GM21576 (cell line): ENCODE measurements around the gene ZSWIM4.
"Not testable (repeated sequence)": the region's sequence is repeated elsewhere in the genome, so short reads cannot be mapped to it uniquely, and the experiment has no call there.

Experiments used
- ATAC-seq: cut with Tn5 transposase; IDR thresholded peaks from one replicate; pipeline ENCODE4 v1.9.1; 2021; ENCODE audit warnings: mild to moderate bottlenecking, moderate library complexity; ENCODE audit not compliant: unreplicated experiment

The ZSWIM4 gene

DNA sequence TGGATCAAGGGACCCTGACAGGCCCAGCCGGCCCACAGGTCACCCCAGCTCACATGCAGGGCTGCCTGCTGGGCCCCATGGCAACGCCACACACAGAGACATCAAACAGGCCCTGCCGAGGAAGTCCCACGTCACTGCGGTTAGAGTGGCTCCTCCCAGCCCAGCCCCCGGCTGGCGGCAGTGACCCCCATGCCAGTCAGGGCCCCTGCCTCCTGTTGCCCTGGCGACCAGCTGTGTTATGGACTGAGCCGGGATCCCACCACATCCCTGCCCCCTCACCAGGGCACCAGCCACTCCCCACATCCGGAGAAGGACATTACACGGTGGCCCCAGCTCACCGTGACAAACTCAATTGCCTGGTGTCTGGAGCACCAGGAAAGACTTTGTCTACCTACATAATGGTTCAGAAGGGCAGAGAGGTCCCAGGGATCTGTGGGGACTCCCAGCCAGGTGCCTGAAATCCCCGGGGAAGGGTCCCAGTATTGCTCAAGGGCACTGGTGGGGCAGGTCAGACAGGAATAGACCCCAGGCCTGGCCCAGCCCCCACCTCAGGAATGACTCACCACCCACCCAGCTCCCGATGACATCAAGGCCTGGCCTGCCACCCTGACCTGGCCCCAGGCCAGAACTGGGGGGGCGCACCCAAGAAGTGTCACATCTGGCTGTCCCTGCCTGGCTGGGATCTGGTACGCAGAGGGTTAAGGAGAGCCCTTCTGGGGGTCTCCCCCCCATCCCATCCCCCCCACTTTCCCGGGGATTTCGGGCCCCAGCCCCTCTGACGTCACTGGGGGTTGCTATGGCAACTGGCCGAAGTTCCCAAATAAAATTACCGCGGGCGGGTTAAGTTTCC lies 51.5 kb downstream of the ZSWIM4 start:
- peak; percentile 43 for ATAC-seq

GRCh38 chr19:13847407-13848339 lies 52.4 kb downstream of the ZSWIM4 start:
- no peak for ATAC-seq

GRCh38 chr19:13848340-13848677 lies 53.1 kb downstream of the ZSWIM4 start:
- no peak for ATAC-seq

DNA sequence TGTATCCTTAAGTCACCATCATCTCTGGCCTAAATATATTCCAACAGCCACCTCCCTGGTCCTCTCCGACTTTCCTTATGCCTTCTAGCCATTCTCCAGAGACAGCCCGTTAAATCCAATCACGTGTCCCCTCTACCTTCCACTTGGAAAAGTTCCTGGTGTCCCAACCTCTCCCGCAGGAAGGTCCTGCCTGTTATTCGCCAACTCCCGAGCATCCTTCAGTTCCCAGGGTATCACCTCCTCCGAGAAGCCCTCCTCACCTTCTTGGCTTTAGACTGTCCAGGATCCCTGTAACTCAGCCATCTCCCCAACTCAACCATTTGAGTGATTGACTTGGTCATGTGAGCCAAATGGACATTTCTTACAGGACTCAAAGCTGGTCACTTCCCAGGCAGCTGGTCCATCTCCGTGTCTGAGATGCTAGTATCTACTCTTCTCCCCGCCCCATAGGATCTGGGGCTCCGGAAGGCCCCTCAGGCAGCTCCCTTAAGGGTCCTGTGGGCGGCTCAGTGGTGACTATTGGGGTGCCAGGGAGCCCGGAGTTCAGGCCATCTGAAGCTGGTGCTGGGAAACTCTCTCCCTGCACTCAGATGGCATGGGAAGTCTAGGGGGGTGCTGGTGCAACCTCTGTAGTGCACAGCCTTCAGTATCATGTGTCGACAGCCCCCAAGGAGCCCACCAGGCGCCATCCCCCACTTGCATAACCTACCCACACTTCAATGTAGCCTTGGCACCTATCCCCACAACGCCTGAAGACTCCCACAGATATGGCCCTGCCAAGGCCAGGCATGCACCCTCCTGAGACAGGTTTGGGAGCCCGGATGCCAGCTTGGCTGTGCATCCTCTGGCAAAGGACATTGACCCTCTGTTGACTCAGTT lies 53.8 kb downstream of the ZSWIM4 start:
- no peak for ATAC-seq

GRCh38 chr19:13849991-13850909 lies 55.0 kb downstream of the ZSWIM4 start:
- no peak for ATAC-seq

DNA sequence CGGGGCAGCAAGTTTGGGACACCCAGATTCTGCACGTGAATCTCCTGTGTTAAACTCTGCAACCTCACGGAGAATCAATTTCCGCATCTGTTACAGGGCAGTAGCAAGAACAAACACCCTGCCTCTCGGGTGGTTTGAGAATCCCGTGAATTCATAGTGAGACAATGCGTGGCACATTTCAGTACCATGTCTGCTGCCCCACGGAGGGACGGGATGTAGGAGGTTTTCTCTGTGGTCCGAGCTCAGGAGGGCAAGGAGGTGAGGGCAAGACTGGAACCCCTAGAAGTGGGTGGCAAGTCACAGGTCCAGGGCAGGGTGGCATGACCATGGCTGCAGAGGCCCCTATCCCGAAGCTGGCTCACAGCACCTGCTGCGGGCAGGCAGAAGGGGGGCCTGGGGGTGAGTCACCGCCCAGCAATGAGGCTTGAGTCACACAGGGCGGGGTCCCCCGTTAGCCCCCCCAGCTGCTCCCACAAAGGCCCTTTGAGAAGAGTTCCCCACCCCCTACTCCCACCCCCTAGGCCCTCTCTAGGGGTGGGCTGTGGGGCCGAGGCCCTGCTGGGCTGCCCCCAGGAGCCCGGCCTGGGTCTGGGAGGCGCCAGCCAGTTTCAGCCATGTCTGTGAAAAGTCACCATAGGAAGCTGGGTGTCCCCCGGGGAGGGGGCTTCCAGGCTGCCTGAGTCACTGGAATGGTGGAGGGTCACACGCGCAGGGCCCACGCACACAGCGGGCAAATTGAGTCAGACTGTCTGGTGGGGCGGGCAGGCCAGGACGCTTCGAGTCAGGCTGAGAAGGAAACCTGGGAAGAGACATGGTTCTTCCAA lies 55.9 kb downstream of the ZSWIM4 start:
- ATAC-seq = no peak

DNA sequence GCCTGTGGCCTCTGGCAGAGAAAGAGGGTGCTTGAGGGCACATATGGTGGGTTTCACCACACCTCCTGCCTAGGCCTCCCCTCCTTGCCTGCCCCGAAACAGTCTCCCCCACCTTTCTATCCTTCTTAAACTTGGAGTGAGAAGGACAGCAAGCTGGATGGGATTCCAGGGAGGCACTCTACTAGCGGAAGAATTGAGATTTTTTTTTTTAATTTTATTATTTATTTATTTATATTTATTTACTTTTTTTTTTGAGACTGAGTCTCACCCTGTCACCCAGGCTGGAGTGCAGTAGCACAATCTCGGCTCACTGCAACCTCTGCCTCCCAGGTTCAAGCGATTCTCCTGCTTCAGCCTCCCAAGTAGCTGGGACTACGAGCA lies 56.5 kb downstream of the ZSWIM4 start:
- ATAC-seq = not testable (repeated sequence)

DNA sequence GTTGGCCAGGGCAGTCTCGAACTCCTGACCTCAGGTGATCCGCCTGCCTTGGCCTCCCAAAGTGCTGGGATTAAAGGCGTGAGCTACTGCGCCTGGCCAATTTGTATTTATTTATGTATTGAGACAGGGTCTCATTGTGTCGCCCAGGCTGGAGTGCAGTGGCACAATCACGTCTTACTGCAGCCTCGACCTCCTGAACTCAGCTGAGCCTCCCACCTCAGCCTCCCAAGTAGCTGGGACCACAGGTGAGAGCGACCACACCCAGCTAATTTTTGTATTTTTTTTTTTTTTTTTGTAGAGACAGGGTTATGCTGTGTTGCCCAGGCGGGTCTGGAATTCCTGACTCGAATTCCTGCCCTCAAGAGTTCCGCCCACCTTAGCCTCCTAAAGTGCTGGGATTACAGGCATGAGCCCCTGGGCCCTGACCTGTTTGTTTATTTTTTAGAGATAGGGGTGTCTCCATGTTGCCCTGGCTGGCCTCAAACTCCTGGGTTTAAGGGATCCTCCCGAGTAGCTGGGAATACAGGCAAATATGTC lies 57.0 kb downstream of the ZSWIM4 start:
- ATAC-seq = not testable (repeated sequence)

GRCh38 chr19:13856497-13856896 lies 61.3 kb downstream of the ZSWIM4 start:
- no peak for ATAC-seq

DNA sequence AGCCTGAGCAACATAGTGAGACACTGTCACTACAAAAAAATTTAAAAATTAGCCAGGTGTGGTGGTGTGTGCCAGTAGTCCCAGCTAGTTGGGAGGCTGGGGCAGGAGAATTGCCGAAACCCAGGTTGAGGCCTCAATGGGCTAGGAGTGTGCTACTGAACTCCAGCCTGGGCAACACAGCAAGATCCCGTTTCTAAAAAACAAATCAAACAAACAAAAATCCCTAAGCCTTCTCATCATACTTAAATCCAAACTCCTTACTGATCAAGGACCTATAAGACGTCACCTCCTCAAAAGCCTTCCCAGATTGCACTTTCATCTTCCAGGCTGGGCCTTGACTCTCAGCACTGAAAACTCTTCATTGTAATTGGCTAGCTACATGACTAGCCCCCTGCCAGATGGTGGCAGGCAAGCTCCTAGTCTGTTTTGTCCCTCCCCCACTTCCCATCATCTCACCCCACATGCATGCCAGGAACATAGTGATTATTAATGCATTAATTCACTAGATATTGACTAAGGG lies 64.2 kb downstream of the ZSWIM4 start:
- ATAC-seq = no peak

DNA sequence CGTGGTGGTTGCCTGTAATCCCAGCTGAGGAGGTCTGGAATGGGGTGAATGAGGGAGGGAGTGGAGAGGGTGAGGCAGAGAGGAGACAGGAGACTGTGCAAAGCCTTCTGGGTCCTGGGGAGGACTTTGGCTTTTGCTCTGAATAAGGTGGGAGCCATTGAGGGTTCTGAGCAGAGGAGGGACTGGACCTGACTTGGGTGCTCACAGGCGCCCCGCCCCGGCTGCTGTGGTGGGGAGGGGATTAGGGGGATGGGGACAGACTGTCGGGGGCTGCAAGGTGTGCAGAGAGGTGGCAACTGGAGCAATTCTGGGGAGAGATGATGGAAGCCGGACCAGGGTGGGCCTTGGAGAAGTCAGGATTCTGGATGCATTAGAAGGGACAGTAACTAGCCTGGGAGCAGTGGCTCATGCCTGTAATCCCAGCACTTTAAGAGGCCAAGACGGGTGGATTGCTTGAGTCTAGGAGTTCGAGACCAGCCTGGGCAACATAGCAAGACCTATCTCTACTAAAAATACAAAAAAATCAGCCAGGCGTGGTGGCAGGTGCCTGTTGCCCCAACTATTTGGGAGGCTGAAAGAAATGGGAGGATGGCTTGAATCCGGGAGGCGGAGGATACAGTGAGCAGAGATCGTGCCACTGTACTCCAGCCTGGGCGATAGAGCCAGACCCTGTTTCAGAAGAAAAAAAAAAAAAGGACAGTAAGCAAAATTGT lies 65.6 kb downstream of the ZSWIM4 start:
- ATAC-seq = no peak

- peak; percentile 18 for ATAC-seq
Measured at GRCh38 chr19:13861392-13861713, 66.1 kb downstream of the ZSWIM4 start.

DNA sequence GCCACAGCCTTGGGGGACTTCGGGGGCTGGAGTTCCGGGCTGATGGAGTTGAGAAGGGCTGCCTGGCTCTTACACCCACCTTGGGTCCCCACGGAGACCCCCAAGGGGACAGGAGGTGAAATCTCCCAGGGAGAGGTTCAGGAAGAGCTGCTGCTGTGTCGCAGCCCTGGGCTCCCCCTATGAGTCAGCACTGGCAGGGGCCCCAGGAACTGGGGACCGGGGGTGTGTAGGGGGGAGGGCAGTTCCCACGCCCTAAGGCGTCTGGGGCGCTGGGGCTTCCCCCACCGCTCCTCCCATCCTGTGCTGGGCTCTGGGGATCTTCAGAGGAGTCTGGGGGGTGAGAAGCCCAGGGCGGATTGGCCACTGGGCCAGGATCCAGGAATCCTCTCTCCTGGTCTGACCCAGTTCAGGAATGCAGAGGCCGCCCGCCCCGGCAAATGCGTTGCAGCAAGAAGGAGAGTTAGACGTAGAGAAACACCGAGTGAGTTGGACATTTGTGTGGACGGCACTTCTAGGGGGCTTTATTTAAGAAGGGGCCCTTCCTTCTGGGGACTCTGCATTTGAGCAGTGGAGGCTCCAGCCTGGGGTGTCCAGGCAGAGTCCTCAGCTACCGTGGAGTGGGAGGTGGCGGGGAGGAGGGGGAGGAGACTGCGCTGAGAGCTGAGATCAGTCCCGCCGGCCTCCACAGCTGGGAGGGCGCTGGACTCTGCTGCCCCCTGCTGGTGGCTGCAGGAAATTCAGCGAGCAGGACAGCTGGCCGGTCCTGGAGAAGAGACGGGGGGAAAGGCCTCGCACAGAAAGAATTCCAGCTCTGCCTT lies 66.7 kb downstream of the ZSWIM4 start:
- ATAC-seq = peak; percentile 62

DNA sequence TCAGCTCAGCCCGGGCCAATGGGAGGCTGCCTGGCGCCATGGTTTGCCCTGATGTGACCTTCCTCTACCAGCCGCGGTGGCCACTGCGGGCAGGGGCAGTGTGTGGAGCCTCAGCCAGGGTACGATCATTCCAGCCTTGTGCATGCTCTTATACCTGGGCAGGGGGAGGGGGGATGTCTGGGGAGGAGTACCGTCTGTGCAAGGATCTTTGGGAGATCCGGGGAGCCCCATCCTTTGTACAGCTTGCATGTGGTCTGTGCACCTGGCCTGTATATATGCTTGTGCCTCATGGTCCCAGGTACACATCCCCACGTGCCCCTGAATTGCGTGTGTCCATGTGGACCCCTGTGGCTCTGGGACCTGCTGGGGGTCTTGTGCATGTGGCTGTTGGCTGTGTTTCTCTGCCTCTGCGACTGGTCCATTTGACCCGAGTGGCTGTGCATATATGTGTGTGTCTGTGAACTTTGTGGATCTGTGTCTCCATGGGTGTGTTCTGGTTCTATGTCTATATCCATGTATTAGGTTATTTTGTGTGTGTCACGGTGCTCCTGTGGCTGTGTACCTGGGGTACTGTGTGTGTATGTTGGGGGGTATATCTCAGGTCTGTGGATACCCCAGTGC lies 68.9 kb downstream of the ZSWIM4 start:
- no peak for ATAC-seq

DNA sequence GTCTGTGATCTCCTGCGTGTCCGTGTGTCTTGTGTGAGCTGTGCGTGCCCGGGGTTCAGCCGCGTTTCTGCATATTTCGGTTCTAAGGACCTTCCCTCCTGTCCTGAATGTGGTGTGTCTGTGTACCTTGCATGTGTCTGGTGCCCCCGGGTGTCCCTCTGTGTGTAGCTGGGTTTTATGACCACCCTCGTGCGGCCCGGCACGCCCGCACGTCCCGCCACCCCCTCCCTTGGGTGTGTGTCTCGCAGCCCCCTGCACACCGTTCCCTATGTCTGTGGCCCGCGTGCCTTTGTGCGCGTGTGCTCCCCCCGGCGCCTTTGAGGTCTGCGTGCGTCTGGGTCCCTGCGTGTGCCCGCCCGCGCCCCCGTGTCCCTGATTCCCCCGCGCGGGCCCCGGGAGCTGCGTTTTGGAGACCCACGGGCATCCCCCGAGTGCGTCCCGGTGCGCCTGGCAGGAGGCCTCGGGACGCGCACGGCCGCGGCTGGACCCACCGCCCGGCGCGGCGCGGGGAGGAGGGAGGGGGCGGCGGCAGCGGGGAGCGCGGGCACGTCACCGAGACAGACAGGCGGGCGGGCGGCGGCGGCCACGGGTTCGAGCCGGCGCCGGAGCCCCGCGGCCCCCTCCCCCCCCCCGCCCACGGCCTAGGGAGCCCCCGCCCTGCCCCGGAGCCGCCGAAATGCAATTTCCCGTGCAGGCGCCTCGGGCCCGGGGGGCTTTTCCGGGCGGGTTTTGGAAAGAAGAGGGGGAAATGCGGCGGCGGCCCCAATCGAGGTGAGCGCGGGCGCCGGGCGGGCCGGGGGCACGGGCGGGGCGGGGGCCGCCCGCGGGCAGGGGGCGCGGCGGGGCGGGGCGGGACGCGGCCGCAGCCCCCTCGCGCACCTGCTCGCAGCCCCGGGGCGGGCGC lies 69.7 kb downstream of the ZSWIM4 start:
- no peak for ATAC-seq
